ENCODE data around the gene PDE7B.

GRCh38 chr6:136127873-136128272, 276.4 kb downstream of the PDE7B start:
- TF ChIP-seq CTCF (IDR thresholded peaks at IDR 0.05) (no peak), REST (IDR thresholded peaks at IDR 0.05; ENCODE audit: insufficient read depth in 1 of 2, low read depth in 2 of 2, low read length in 1 of 2) (no peak), POLR2AphosphoS5 (IDR thresholded peaks at IDR 0.05; ENCODE audit: low read depth, low read length) (no peak), TCF7L2 (IDR thresholded peaks at IDR 0.05; ENCODE audit: low read depth, low read length) (no peak), SIN3A (IDR thresholded peaks at IDR 0.05; ENCODE audit: borderline replicate concordance, insufficient read depth, low read depth, low read length) (no peak)

Data from Panc1 (cell line).